GM11168 (cell line): ENCODE measurements around the gene SENP2.
"Not testable (repeated sequence)": the region's sequence is repeated elsewhere in the genome, so short reads cannot be mapped to it uniquely, and the experiment has no call there.

Experiments
- in situ Hi-C: fragments of 300-500 bp; cut with MboI; formaldehyde crosslinking; loops from one replicate; pipeline ENCODE4 v1.12.0; 2022; ENCODE audit warnings: low sequenced_read_pairs; ENCODE audit not compliant: unreplicated experiment

SENP2 gene

GRCh38 chr3:185584686-185585085 lies 1.4 kb upstream of the SENP2 start:
- in situ Hi-C loops: no loop called here

DNA sequence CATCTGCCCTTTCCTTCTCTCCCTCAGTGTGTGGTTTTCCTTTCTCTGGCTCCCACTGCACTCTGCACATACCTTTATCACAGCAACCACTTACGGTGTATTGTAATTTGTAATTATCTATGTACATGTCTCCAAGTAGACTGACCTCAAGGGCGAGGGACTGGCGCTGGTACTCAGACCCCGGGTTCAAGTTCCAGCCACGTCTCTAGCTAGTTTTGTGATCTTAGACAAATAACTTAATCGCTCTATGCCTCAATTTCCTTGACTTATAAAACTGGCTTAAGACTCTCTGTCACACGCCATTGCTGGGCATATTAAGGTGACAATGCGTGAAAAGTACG lies 607 bp upstream of the SENP2 start:
- in situ Hi-C loops: no loop called here

- in situ Hi-C loops: no loop called here
Measured at GRCh38 chr3:185586686-185587039, 568 bp downstream of the SENP2 start.

DNA sequence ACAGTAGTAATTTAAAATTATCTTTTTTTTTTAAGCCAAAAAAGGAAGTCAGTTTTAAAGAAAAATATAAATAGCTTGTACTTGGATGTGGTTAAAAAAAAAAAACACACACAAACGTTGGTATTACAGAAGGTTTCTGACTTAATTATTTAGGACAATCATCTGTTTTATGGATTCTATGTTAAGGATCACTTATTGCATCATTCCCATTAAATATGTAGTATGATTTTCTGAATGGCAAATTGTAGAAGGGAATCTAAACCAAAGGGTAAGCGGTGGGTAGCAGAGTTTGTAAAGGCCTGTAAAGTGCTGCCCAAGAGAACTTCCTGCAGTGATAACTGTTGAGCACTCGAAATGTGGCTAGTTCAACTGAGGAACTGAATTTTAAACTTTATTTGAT lies 8.0 kb downstream of the SENP2 start:
- in situ Hi-C loops: no loop called here

GRCh38 chr3:185595526-185595925 lies 9.4 kb downstream of the SENP2 start:
- in situ Hi-C loops: no loop called here

GRCh38 chr3:185605566-185605965 lies 19.5 kb downstream of the SENP2 start:
- in situ Hi-C loops: no loop called here

GRCh38 chr3:185606196-185606595 lies 20.1 kb downstream of the SENP2 start:
- in situ Hi-C loops: no loop called here

- in situ Hi-C loops: no loop called here
Measured at GRCh38 chr3:185613016-185613415, 26.9 kb downstream of the SENP2 start.

DNA sequence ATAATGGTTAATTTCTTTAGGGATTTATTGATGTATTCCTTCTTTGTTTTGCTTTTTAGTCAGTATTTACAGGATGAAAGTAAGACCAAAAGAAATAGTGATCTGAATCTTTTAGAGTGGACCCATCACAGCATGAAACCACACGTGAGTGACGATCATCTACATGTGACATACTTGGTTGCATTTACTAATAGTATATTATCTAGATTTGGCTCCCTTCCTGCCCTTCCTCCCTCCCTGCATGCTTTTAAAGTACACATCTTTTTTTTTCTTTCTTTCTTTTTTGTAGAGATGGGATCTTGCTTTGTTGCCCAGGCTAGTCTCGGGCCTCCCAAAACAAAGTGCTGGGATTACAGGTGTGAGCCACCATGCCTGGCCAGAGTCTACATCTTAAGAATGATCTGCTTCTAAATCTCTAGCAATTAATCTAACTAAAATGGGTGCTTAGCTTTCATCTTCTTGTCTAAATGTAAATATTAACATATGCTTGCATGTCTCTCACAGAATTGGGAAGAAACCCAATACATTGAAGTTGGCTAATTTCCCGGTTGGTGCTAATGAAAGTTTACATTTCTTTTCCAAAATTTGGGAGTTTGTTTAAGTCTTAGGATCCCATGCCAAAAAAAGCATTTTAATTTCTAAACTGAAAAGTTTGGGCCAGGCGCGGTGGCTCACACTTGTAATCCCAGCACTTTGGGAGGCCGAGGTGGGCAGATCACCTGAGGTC lies 38.0 kb downstream of the SENP2 start:
- in situ Hi-C loops: no loop called here

DNA sequence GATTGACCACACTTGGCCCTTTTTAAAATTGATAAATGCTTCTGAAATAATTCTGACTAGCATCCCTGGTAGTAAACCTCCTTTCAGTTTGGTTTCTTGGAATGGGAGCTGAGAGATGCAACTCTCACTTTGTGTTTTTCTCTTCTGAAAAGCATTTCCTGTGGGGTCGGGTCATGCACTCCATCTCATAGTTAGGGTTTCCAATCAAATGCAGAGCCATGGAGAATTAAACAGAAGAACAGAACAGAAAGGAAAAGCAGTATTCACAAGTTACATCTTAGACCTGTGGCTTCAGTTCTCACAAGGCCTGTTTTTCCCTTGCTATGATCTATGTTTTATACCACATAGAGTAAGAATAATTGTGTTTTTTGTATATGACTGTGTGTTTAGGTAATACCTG lies 39.7 kb downstream of the SENP2 start:
- in situ Hi-C loops: no loop called here

- in situ Hi-C loops: no loop called here
Measured at GRCh38 chr3:185629554-185630181, 43.6 kb downstream of the SENP2 start.

- in situ Hi-C loops: no loop called here
Measured at GRCh38 chr3:185630182-185630622, 44.1 kb downstream of the SENP2 start.

DNA sequence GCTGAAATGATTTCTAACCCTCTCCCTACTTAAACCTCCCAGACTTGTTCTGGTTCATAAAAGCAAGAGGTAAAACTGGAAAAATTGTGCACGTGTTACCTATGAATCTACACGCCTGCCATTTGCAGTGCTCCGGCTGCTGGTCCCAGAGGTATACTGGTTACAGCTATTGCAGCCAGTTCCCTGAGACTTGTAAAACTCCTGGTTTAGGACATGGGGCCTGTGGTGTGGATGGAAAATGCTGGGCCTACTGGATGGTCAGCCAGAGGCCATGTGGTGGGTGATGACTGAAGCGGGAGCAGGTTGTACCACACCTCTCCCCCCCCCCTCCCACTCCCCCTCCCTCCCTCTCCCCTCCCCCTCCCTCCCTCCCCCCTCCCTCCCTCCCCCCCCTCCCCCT lies 45.0 kb downstream of the SENP2 start:
- in situ Hi-C loops: no loop called here

- in situ Hi-C loops: no loop called here
Measured at GRCh38 chr3:185631508-185632206, 45.6 kb downstream of the SENP2 start.

DNA sequence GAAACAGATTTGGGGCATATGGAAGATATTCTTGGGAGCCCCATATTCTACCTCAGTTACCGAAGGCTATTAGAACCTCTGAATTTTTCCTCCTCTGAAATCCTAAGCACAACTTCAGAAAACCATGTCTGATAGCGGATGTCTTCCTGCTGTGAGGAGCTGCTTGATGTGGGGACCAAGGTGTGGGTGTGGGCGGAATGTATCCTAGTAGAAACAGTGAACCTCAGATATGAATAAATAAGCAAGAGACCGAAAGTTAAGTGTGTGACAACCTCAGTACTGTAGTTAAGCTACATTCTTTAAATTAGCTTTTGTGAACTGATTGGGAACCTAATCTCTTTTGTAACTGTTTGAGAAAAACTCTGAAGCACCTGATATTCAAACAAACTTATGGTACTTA lies 46.9 kb downstream of the SENP2 start:
- in situ Hi-C loops: no loop called here

GRCh38 chr3:185637388-185637787 lies 51.3 kb downstream of the SENP2 start:
- in situ Hi-C loops: no loop called here

DNA sequence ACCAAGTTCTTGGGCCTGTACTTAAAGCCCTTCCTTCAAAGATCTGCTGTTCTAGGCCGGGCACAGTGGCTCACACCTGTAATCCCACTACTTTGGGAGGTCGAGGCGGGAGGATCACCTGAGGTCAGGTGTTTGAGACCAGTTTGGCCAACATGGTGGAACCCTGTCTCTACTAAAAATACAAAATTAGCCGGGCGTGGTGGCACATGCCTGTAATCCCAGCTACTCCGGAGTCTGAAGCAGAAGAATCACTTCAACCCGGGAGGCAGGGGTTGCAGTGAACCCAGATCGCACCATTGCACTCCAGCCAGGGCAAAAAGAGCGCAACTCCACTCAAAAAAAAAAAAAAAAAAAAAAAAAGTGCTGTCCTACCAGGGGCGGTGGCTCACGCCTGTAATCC lies 52.6 kb downstream of the SENP2 start:
- in situ Hi-C loops: not testable (repeated sequence)

DNA sequence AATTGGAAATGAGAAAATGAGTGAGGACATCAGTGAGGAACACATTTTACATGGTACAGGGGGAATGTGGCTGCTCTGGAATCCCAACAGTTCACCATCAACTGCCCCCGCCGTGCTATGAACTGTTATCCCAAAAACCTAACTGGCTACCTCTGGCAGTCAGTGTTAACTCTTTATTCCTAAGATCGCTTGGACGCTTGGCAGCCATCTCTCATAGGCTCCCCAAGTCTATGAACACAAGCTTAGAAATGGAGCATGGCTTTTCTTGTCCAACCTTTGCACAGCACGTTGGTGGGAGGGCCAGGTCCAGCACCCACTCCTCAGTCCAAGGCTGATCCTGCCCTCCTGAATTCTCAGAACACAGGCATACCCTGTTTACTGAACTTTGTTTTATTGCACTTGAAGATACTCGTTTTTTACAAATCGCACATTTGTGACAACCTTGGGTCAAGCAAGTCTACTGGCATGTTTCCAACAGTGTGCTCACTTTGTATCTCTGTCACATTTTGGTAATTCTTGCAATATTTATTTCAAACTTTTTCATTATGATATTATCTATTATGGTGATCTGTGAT lies 53.6 kb downstream of the SENP2 start:
- in situ Hi-C loops: no loop called here

- in situ Hi-C loops: no loop called here
Measured at GRCh38 chr3:185640308-185640707, 54.2 kb downstream of the SENP2 start.

GRCh38 chr3:185645191-185645590 lies 59.1 kb downstream of the SENP2 start:
- in situ Hi-C loops: not testable (repeated sequence)
